HG03103 (cell line): ENCODE data around the gene UGT3A2.

Experiments
- ATAC-seq: cut with Tn5 transposase; IDR thresholded peaks from one replicate; pipeline ENCODE4 v1.9.1; 2021; ENCODE audit warnings: low read depth; ENCODE audit not compliant: unreplicated experiment

The UGT3A2 gene, protein sequence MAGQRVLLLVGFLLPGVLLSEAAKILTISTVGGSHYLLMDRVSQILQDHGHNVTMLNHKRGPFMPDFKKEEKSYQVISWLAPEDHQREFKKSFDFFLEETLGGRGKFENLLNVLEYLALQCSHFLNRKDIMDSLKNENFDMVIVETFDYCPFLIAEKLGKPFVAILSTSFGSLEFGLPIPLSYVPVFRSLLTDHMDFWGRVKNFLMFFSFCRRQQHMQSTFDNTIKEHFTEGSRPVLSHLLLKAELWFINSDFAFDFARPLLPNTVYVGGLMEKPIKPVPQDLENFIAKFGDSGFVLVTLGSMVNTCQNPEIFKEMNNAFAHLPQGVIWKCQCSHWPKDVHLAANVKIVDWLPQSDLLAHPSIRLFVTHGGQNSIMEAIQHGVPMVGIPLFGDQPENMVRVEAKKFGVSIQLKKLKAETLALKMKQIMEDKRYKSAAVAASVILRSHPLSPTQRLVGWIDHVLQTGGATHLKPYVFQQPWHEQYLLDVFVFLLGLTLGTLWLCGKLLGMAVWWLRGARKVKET

DNA sequence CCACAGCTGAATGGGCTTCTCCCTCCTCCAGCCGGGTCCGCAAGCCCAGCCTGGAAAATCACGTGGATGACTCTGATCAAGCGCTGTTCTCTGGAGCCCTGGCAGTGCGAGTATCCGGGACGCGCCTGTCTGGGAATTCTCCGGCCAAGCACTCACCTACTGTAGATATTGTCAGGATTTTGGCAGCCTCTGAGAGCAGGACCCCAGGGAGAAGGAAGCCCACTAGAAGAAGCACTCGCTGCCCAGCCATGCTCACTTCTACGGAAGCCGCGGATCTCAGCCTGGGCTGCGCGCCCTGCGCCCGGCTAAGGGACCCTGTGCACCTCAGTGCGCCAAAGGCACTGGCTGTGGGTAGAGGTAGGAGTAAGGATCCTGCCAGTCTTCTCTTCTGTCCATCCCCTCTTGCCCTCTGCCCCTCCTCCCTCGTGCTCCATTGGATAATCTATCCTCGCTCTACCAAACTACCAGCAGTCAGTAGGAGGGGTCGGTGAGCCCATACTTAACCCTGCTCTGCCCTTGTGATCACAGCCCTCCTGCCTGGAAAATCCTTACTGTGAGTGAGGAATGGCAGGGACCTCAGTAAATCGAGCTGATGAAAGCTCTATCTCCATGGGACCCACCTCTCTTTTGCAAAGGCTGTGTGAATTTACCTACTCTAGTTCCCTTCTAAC lies at the start of gene UGT3A2:
Gene UGT3A2 (minus strand): TSS at position 343 of the 671 bp plus-strand sequence. CDS start 93 bp downstream, at position 250.
- no peak for ATAC-seq

DNA sequence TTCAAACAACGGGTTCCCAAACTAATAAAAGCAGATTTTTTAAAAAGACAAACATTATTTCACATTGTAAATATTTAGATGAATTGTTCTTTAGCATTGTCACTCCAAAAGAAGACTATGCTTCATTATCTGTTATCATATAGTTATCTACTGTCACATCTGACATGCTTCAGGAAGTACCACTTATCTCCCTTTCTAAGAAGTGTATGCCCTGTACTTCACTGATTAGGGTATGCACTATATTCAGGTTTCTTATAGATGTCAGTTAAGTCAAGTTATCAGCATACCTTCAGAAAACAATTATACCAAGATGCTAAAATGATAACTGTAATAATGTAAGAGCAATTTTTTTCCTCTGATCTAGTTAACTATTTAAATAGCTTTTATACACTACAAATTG lies 44.6 kb upstream of the UGT3A2 start:
- ATAC-seq: no peak

DNA sequence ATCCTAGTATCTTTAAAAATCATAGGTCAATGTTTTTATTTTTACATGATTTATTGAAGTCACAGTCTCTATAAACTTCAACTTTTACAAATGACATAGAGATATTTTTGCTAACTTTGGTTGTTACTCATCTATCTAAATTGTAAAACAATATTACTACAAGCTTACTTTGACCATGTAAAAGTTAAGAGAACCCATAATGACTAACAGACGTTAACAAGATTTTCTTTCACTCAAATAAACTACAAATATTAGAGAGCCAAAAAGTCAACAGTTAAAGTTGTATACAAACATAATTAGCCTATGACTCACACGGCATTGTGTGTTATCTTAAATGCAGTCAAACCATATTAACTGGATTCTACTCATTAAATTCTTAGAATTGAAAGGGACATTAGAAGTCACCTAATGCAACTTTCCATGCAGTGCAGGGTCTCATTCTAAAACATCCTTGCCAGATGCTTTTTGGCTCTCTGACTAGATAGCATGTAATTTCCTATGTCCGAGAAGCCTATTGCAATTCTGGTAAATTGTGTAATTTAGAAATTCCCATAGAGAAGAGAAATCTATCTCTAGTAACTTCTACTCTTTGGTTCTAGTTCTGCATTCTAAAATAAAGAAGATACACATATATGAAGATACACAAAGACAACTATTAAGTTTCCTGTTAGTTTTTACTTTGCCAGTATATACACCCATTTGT lies 42.2 kb upstream of the UGT3A2 start:
- no peak for ATAC-seq

DNA sequence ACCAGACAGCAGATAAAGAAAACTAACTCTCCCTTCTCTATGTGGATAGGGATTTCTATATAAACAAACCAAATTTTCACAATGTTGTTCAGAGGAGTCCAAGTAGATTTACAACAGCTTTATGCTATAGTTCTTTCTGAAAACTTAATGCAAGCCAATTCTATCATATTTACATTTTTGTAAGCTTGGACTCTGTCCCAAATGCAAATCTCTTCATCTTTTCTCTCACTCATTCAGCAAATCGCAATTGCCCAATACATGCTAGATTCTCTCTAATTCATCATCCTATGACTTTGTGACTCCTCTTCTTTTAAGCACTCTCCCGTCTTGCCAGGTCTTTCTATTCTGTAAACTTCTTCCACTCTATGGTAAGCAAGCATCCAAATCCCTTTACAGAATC lies 39.1 kb upstream of the UGT3A2 start:
- no peak for ATAC-seq

DNA sequence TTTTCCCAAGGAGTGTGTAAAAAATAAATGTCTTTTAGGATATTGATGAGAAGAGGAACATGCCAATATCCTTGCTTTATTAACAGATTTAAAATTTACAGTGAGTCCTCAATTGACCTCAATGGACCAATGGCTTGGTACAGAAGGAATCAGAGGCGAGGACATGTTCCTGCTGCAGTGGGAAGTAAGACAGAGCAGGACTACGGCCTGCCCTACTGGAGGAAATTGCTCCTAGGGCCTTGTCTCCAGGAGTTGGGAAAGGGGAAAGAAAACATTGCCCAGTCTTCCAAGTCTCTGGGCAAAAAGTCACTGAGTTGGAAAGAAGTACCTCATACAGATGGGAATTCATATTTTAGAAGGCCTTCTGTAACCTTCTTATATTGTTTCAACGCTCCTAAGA lies 33.1 kb upstream of the UGT3A2 start:
- no peak for ATAC-seq

DNA sequence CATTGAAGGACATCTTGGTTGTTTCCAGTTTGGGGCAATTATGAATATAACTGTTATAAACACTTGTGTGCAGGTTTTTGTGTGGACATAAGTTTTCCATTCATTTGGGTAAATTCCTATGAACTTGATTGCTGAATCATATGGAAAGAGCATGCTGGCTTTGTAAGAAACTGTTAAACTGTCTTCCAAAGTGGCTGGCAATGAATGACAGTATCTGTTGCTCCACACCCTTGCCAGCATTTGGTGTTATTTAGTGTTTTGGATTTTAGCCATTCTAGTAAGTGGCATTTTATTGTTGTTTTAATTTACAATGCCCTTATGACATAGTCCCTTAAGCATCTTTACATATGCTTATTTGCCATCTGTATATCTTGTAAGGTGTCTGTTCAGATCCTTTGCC lies 29.8 kb upstream of the UGT3A2 start:
- ATAC-seq: no peak

DNA sequence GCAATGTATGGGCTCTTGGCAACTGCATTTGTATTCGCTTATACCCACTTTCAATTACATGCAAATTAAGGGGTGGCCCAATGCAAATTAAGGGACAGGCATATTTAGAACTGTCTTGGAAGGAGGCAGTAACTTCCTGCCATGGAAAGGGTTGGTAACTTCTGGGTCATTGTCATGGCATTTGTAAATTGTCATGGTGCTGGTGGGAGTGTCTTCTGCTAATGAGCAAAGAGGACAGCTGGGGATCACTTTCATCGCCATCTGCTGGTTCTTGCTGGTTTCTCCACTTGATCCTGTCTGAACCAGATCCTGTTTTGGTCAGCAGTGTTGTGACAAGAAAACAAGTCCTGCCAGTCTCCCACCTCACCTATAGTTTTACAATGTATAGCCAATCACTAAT lies 23.3 kb upstream of the UGT3A2 start:
- peak; percentile 95 for ATAC-seq

DNA sequence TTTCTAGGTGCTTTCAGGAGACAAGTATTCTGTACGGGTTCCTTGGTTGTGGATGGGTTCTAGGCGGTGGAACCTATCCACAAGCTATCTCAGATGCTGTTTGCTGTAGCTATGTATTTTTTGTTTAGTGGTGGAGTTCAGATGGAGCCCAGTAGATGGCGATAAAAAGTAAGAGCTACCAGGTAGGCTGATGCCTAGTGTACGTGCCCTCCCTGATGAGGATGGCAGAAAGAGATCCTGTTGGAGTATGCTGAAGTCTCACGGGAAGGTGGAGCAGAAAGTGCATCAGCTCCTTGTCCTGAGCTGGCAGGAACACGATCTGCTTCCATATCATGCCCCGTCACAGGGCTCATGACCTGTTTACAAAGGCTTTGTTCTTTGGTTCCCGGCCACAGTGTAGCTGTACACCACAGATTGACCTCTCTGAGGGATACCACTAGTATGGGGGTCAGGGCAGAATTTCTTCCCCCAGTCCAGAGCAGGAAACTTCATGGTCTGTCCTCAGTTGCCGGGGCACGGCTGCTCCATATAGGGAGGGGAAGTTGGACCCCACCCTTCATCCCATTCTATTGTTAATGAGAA lies 12.6 kb upstream of the UGT3A2 start:
- peak; percentile 94 for ATAC-seq

DNA sequence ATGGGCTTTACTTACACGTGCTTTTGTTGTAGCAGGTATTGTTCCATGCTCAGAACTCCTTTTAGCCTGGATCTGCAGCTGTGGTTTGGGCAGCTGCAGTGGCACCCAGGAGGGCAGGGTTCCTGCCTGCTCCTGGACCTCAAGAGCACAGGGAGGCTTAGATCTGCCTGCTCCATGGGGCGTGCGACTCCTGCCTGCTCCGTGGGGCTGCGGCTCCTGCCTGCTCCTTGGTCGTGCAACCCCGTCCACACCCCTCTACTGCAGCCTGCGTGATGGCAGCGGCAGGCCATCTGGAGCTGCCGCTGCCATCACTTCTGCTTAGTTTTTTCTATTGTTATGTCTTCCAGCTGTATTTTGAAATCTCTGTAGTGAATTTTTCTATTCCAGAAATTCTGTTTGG lies 11.7 kb upstream of the UGT3A2 start:
- ATAC-seq: no peak

DNA sequence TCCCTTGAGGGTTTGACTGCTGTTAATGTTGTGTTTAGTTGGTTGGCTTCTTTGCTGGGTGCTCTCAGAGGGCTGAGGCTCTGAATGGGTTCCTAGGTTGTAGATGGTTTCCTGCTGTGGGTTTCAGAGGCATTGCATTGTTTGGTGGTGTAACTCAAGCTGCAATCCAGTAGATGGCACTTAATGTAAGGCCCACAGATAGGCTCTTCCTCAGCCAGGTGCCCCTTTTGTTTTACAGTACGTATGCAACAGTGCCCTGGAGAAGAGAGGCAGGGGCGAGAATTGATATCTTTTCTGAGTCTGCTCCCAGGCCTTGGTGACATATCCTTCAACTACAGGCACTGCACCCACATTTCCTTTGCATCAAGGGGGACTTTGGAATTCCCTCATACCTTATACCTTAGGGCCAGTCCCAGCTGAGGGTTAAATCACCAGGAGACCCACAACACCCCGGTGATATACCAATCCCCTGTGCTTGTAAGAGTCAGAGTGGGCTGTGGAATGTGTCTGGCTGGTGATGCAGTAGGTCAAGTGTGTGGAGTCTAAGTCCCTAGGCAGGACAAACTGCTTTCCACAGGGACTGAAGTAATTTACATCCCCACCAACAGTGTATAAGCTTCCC lies 7.0 kb upstream of the UGT3A2 start:
- ATAC-seq: peak; percentile 64

DNA sequence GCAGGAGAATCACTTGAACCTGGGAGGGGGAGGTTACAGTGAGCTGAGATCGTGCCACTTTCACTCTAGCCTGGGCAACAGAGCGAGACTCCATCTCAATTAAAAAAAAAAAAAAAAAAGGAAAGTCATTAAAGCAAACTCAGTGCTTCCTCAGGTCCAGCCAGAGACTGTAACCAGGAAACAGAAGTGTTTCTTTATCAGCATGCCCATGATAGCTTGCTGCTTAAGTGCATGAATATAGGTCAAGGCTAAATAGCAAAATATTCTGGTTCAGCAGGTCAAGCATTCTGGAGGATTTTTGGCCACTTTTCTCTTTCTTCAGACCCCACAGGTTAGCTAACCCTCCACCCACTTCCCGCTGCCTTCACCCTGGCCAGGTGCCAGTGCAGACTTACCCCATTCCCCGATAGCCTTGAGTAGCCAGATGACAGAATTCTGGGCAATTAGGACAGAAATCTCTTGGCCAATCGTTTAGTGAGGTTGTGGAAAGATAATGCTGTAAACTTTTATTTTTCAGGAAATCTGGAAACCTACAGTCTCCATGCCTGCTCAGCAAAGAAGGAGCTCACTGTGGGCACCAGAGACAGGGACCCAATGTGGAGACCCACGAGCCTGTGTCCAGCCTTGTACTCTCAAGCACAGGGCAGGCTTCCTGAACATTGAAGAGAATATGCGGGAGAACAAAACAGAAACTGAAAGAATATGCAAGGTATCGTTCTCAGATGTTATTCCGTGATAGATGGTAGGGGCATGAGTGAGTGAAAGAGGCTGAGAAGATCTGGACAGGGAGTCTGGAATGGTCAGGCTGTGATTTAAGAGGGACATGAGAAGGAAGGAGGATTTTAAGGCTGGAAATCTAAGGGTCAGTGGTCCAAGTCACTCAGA lies 4.2 kb upstream of the UGT3A2 start:
- ATAC-seq: no peak

DNA sequence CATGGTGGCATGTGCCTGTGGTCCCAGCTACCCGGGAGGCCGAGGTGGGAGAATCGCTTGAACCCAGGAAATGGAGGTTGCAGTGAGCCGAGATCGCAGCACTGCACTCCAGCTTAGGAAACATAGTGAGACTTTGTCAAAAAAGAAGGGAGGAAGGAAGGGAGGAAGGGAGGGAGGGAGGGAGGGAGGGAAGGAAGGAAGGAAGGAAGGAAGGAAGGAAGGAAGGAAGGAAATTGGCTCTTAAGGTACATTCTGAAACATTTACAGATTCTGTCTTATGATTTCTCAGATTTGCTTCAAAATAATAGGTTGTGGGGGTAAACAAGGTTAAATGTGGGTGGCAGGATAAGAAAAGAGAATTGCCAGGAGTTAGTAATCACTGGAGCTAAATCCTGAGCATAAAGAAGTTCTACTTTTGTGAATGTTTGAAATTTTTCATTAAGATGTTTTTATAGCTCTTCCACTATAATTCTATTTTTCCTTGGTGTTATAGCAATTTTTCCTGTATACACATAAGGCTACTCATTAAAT lies 2.1 kb upstream of the UGT3A2 start:
- ATAC-seq: no peak

DNA sequence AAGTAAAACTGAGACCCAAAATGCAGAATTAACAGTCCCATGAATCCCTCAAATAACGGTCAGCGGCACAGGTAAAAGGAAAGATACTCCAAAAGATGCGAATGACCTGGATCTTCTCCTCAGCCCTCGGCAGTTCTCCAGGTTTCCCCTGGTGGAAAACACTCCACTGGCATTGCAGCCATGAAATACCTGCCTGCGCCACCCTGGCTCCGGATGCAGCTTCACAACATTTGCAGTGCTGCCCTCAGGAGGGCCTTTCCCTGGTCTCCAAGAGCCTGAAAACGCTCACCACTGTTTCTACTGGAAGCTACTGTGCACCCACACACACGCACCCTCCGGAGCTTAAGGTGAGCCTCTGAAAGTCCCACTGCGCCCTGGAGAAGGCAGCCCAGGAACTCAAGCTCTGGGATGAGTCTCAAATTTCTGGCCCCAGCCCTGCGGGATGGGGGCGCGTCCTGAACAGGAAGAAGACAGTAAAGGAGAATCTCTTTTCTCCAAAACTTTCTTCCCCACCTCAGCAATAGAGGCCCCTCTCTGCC lies 612 bp downstream of the UGT3A2 start:
- ATAC-seq: no peak

DNA sequence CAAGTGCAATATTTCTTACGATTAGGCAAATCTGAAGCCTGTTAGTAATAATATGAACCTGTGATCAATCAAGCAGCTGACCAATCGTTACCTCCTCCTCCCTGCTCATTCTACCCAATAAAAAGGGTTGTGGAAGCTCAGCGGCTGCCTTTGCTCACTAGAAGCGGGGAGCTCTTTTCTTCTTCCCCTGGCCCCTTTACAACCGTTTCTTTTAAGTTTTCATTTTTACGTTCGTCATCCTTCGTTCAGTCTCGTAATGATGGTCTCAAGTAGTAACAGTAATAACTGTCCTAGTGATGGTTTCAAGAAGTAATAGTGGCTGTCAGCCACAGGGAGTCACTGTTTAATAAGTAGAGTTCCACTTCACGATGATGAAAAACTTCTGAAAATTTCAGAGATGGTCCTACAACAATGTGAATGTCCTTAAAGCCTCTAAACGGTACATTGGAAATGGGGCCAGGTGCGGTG lies 6.2 kb downstream of the UGT3A2 start:
- no peak for ATAC-seq

DNA sequence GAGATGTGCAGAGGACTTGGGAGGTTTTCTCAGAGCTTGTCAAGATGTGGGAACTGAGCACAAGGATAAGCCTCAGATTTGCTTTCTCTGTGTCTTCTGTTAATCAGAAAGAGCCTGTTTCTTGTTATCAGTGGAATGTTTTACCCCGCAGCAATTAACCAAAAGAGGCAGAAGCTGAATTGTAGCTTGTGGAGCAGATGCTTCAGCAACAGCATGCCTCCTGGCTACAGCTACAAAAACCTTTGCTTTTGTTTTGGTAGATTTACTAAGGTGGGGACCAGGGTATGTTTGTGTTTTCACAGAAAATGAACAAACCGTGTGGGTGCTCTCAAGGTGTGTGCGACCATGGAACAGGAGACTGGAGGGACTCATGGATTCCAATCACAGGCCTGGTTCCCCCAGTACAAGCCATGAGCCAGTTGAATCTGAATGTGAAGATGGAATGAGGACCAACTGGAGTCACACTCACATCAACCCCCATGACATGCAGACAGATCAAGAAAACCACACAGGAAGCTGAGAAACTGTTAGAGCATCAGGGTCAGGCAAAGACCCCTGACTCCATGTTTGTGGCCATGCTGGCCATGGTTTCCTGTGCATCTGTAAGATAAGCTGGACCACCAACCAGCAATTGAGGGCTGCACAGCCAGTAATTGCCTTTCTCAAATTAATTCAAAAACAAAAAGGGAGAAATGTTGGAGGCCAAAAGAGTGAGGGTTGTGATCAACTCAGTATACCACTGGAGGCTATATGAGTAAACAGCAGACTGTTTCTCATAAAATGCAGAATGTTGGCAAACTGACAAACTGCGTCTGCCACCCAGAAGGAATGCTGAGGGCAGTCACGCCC lies 6.9 kb downstream of the UGT3A2 start:
- ATAC-seq: no peak

DNA sequence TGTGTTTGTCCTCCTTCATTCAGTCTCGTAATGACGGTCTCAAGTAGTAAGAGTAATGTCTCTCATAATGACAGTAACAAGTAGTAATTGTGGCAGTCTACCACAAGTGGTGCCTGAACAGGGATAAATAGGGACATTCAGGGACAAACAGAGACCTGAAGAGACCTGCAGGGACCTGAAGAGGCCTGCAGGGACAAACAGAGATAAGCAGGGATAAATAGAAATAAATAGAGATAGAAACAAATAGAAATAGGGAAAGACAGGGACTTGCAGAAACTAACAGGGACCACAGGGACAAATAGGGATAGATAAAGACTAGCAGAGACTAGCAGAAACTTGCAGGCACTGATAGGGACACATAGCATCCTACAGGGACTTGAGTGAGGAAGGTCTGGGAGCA lies 7.9 kb downstream of the UGT3A2 start:
- no peak for ATAC-seq

DNA sequence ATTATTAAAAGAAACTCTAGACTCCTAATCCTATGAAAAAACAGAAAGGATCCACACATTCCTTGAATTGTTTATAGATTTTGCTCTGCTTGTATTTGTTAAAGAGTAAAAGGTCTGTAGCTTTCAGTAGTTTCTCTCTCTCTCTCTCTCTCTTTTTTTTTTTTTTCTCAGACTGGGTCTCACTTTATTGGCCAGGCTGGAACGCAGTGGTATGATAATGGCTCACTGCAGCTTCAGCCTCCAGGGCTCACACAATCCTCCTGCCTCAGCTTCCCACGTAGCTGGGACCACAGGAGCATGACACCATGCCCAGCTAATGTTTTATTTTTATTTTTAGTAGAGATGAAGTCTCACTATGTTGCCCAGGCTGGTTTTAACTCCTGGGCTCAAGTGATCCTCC lies 9.3 kb downstream of the UGT3A2 start:
- ATAC-seq: no peak

DNA sequence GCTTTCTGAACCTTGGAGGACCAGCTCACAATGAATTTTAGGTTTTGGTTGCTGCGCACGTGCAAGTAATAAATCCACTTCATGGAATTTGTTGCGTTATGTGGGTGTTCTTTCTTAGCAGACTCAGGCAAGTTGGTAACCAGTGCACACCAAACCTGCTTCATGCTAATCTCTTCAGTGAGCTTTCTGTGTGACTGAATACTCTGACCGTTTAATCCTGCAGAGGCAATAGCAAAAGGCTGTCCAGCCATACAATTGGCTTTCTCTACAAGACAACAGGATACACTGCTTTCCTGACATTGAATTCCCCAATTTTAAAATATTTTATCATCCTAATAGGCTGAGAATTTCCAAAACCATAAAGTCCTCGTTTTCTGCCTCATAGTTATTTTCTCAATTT lies 10.3 kb downstream of the UGT3A2 start:
- no peak for ATAC-seq
